Activated CD8-positive, alpha-beta memory T cell treated with anti-CD3 and anti-CD28 coated beads for 36 hours (primary cell): ENCODE results near the gene TSHZ2. TPM values are rescaled to one million over a fixed set of nuclear protein-coding genes. Genes with fewer than 3 reads are reported as not detected.

Experiments used
- CTCF ChIA-PET: fragments of 350-600 bp; sonication (Branson Sonifier 250); formaldehyde crosslinking; loops from one replicate; lab custom pipeline; 2021; ENCODE audit warnings: antibody characterized with exemption; lab: Charles Lee
- POLR2A ChIA-PET: fragments of 350-600 bp; sonication (Branson Sonifier 250); formaldehyde crosslinking; loops from one replicate; lab custom pipeline; 2021; ENCODE audit warnings: antibody characterized with exemption; lab: Charles Lee
- total RNA-seq, 2 experiments: library from RNA; stranded (reverse); gene quantifications; one replicate each; pipeline ENCODE4 v1.2.3, GENCODE V29; 2021

TSHZ2 gene, protein sequence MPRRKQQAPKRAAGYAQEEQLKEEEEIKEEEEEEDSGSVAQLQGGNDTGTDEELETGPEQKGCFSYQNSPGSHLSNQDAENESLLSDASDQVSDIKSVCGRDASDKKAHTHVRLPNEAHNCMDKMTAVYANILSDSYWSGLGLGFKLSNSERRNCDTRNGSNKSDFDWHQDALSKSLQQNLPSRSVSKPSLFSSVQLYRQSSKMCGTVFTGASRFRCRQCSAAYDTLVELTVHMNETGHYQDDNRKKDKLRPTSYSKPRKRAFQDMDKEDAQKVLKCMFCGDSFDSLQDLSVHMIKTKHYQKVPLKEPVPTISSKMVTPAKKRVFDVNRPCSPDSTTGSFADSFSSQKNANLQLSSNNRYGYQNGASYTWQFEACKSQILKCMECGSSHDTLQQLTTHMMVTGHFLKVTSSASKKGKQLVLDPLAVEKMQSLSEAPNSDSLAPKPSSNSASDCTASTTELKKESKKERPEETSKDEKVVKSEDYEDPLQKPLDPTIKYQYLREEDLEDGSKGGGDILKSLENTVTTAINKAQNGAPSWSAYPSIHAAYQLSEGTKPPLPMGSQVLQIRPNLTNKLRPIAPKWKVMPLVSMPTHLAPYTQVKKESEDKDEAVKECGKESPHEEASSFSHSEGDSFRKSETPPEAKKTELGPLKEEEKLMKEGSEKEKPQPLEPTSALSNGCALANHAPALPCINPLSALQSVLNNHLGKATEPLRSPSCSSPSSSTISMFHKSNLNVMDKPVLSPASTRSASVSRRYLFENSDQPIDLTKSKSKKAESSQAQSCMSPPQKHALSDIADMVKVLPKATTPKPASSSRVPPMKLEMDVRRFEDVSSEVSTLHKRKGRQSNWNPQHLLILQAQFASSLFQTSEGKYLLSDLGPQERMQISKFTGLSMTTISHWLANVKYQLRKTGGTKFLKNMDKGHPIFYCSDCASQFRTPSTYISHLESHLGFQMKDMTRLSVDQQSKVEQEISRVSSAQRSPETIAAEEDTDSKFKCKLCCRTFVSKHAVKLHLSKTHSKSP (N-terminal part only)
- total RNA-seq = 1 to 10 TPM in 1 of 2 experiments, under 1 TPM in 1; 0.76 to 1.4 TPM

DNA sequence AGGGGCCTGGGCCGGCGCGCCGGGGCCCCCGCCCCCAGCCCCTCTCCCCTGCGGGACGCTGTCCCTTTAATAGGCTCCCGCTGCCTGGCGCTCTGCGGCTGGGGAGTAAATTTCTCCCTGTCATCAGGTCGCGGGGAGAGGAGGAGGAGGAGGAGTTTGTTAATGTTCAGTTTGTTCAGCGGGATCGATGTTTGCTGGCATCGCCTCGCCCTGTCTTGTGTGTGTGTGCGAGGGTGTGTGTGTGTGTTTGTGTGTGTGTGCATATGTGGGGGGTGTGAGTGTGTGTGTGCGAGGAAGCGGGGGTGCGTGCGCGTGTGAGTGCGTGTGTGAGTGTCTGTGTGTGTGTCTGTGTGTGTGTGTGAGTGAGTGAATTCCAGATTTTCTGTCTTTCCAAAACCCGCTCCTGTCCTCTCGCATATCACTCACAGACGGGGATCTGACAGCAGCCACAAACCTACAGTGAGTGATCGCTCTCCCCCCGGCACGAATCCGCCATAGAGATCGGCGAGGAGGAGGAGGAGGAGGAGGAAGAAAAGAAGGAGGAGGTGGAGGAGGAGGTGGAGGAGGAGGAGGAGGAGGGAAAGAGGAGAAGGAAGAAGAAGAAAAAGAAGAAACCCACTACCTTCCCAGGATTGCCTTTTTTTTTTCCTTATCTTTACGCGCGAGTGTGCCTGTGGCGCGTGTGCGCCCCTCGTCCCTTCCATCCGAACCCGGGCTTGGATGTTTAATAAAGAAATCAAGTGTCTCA, at the start of gene TSHZ2:
TSS of gene TSHZ2 (plus strand) at position 169 of the 748 bp plus-strand sequence. CDS start 936 bp downstream, outside the sequence.
- ChIA-PET POLR2A (no interaction called here), CTCF (no interaction called here)

DNA sequence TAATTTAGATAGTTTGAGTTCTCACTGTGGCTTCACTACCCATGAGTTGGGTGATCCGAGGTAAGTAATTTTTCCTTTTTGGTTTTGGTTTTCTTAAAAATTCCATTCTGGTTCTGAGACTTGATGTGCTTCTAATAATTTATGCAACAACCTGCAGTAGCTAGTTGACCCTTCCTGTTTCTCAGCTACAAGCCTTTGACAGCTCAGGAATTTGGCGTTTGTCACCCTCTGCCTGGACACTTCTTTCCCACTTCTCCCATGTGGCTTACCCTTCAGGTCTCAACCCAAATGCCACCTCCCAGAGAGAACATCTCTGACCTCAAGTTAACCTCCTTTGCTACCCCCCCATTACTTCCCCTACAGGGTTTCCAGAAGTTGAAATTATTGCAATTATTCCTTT, 49.7 kb upstream of the TSHZ2 start:
- ChIA-PET CTCF (no interaction called here), POLR2A (no interaction called here)

DNA sequence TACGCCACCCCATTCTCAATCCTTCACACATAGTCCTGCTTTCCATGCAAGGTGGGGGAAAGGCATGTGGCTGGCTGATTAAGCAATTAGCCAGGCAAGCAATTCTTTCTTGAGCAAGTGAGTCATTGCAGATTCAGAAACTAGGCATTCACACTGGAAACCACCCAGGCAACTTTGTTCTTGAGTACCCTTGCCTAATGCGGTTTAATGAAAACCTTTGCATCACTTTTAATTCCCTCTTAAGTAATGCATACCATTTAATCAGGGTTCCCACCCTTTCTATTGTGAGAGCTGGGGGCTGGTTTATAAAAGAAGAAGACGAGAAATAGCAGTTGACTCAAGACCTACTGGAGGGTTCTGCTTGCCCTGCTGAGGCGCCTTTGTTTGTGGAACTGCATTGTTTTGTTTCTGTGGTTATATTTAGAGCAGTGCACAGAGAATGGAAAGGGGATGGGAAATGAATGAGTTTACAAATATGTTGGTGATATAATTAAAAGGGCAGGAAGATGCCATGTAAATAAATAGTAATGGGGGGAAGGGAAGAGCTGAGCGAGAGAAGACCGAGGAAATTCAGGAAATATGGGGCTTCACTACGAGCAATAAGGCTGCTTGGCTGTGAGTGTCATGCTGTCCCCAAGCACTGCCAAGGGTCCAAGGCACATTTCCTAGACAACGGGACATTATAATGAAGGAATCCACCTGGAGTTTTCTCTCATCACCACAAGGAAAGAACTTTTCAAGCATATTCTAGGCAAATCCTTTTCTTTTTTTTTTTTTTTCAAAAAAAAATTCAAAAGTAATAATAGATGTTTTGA, 48.8 kb upstream of the TSHZ2 start:
- ChIA-PET POLR2A (interaction anchor here (0.7 kb wide), 1 partner anchor 82 kb away, joined by 4 read pairs; no protein-coding TSS in a partner anchor), CTCF (no interaction called here)

DNA sequence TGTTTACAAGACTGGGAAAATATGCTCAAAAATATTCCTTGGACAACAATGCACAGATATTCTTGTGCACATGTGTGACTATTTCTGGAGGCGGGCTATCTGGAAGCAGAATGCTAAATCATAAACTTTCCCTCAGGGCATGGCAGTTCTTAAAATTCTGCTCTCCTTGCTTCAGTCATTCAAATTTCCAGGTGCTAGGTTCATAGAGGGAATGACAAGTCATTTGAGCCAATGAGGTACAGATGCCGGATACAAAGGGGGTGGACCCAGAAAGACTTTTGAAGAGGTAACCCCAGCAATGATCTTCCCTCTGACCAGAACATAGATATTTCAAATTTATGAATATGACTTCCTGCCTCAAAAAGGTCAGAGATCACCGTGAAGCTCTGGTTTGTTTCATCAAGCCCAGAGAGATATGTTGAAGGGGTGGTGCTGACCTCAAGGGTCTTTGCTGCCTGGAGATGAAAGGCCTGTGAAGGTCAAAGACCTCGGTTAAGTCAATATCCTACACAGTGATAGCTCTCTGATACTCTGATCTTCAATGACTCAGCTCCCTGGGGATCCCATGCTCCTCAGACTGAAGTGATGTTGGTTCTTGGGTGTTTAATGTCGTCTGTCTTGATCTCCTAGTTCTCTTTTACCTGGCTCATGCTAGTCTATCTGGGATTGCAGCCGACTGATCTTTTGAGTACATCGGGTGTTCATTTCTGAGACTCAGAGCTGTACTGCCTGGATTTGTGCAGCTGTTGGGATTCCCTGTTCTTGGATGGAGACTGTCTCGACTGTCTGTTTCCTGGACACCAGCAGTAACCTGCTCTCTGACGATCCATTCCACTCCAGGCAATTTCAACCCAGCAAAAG, 47.5 kb upstream of the TSHZ2 start:
- POLR2A ChIA-PET = interaction anchor here (0.7 kb wide), 2 partner anchors 52 to 83 kb away, joined by 4 read pairs; no protein-coding TSS in a partner anchor
- CTCF ChIA-PET = no interaction called here

DNA sequence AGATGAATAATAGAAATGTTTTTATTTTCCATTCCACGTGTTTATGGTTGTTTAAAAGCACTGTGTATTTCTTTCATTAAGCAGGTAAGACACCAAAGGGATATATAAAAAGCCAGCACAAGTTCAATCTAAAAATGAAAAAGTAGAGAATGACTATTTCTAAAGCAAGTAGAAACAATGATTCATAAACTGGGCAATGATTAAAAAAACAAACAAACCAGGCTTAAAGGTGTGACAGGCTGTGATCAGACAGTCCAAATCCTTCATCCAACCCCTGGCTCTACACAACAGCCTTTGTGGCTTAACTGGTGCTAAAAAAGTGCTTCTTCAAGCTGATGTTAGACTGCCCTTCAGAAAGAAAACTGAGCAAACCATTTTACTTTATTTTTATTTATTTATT, 45.7 kb upstream of the TSHZ2 start:
- ChIA-PET POLR2A (no interaction called here), CTCF (no interaction called here)

DNA sequence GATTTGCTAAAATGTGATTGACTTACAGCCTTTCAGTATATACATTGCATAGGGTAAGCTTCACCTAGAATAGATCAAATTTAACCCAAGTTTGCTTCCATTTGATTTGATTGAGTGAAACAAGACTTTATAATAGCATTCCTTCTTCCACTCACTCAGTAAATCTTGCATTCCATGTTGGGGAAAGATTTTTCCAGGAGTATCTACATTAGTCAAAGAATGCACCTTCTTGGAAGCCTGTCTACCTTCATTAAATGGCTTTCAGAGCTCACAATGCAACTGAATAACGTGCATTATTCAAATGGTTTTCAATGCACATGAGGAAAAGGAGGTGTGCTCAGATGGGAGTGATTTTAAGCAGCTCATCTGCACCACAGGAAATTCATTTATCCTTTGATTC, 38.3 kb upstream of the TSHZ2 start:
- CTCF ChIA-PET = no interaction called here

DNA sequence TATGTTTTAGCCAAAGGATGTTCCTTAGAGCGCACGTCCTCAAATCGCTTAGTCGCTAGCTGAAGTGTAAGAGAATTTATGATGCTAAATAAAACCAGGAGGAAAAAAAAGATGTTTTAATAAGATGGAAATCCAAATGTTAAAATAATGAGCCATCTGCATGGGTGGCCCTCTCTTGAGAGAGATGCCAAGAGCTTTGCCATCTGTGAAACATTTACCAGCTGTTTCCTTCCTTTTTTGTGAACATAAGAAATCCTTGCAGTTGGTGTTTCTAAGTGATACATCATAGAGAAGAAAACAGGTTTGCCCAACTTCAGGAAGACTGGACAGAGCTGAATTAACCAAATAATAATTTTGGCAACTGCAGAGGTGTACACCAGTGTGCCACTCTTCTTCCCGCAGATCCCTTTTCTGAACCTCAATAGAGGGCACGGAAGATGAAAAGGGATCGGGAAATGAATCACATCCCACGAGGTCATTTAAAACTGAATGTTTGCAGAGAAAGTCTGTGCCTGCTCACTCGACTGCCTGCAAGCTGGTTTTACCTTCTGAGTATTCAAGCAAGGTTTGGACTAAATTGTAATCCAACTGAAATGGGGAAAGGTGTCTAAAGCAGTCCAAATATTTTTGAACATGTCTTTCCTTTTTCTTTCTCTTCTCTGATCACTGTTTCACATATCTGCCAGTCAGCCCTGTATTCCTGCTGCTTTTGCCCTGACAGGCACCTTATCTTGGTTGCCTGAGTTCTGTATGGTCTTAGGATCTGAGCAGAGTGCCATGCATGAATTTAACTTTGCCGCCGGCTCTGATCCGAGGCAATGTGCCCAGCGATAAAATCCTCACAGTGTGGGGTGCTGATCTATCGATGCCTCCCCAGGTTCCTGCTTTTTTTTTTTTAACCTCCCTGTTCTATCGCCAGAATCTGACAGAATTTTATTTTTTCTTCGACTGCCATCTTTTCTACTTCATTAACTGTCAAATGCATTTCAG, 35.5 kb upstream of the TSHZ2 start:
- CTCF ChIA-PET = interaction anchor here (0.7 kb wide), 1 partner anchor 1936 kb away, joined by 3 read pairs; no protein-coding TSS in a partner anchor

More for the DNA sequence above, 38.3 kb upstream of the TSHZ2 start:
- POLR2A ChIA-PET = no interaction called here

DNA sequence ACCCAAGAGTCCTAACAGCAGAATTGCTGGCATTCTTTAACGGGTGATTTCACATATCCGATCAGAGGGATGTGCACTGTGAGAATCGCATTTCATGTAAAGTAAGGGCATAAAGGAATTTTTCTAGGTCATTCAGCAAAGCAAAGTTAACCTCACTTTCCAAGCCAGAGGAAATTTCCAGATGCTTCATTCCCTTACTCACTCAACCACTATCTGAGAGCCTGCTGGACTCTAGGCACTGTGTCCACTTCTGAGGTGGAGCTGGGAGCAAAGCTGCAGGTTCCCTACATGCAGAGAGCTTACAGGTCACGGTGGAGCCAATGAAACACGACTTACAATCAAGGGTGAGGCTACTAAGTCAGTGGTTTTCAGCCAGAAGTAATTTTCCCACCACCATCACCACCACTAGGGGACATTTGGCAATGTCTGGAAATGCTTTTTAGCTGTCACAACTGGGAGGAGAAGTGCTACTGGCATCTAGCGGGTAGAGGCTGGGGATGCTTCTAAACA, 34.5 kb upstream of the TSHZ2 start:
- ChIA-PET CTCF (interaction anchor here (0.7 kb wide), 1 partner anchor 1937 kb away, joined by 3 read pairs; no protein-coding TSS in a partner anchor), POLR2A (no interaction called here)

More for the DNA sequence above, 35.5 kb upstream of the TSHZ2 start:
- POLR2A ChIA-PET = no interaction called here

DNA sequence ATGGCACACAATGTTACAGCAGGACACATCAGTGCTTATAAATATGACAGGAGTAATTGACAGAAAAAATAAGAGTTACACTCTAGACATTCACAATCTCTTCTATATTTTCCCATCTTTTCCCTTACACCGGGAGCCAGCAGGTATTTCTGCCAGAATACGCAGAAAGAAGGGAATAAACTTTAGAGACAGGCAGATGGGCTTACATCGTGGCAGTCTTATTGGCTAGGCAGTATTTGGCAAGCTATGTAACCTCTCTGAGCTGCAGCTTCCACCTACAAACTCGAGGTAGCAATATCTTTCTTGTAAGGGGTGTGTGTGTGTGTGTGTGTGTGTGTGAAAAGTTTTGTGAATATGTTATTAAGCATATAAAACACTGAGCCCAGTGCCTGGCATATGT, 33.0 kb upstream of the TSHZ2 start:
- ChIA-PET CTCF (no interaction called here), POLR2A (no interaction called here)

DNA sequence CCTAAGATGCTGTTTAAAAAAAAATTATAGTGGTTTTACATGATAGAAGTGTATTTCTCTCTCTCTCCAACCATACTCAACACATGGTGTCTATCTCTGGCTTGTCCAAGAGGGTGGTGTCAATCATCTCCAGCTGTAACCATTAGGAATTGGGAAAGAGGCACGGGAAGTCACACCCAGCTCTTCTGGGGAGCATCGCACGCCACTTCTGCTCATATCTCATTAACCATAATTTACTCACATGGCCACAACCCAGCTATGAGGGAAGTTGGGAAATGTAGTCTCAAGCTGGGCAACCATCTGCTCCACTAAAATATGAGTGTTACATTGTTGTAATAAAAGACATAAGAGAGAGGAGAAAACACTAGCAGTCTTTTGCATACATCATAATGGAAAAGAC, 30.4 kb upstream of the TSHZ2 start:
- POLR2A ChIA-PET = no interaction called here
- CTCF ChIA-PET = no interaction called here

DNA sequence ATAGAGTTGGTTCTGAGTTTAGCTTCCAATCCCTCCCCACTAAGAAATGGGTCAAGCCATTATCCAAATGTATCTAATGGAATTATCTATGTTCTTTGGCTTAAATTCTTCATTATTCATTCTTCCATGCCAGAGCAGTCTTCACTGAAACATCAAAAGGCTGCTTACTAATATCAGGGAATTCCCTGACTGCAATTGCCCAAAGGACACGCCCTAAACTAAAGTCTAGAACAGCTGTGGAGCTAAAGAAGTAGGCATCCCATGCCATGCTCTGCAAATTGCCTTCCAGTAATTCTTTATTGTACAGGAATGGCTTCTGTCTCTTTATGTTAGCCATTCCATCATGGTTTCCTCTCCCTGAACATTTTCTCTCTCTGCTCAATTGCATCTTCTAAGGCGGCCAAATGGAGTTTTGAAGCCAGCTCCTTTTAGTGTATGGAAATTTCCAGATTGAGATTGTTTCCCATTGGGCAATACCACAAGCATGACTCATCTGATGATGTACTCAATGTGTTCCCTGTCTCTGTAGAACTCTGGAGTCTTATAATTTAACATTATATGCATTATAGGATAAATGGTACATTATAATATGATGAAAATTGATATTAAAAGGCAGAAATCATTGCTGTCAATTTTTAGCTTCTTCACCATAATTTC, 28.8 kb upstream of the TSHZ2 start:
- CTCF ChIA-PET = no interaction called here
- POLR2A ChIA-PET = no interaction called here

DNA sequence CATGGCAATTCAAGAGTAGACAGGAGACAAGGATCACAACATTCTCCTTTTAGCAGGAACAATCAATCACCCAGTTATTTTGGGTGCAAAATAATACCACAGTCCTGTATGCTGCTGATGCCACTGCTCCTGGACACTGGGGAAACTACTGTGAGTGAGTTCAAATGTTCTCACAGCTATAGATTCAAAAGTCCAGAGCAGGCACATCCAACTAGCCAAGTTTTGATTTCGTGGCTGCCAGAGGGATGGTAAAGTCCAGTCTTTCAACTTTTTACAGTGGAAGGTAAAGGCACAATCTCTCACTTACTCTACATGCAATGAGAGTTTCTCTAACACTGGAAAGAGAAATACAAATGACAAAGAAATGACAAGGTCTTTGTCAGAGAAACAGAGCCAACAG, 26.9 kb upstream of the TSHZ2 start:
- CTCF ChIA-PET = no interaction called here

DNA sequence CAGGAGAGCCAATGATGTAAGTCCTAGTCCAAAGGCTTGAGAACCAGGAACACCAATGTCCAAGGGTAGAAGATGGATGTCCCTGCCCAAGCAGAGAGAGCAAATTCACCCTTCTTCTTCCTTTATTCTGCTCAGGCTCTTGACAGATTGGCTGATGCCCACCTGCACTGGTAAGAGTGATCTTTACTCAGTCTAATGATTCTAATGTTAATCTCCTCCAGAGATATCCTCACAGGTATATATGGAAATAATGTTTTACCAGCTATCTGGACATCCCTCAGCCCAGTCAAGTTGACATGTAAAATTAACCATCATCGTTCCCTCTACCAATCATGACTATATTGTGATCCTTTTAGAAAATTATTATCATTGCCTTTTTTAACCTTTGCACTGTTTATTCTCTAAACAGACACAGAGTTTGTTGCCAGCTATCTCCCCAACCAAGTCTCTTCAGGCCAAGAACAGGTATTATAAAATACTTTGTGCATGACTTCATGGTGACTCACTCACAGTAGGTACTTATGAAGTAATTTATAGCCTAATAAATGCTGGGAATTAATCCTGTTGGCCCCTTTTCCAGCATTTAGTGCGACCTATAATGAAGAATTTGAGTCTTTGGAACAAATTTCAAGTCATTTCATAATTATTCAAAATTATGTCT, 26.2 kb upstream of the TSHZ2 start:
- ChIA-PET CTCF (no interaction called here), POLR2A (no interaction called here)

More for the DNA sequence above, 26.9 kb upstream of the TSHZ2 start:
- POLR2A ChIA-PET = no interaction called here

DNA sequence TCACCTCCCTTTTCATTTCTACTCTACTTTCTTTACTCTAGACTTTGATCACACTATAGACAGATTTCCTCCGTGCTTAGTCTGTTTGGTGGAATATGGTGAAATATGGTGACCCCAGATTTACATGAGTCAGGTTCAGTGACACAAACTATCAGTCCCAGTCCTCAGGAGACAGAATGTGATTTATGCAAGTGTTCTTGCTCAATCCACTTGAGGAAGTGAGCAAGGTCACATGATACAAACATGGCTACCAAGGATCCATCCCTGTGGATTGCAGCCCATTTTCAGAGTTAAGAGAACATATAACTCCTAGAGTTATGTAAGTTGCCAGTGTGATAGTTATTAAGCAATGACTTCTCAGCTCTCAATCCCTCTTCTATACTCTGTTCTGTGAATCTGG, 23.7 kb upstream of the TSHZ2 start:
- ChIA-PET CTCF (no interaction called here), POLR2A (interaction anchor here (0.6 kb wide), 1 partner anchor 90 kb away, joined by 10 read pairs; no protein-coding TSS in a partner anchor)

DNA sequence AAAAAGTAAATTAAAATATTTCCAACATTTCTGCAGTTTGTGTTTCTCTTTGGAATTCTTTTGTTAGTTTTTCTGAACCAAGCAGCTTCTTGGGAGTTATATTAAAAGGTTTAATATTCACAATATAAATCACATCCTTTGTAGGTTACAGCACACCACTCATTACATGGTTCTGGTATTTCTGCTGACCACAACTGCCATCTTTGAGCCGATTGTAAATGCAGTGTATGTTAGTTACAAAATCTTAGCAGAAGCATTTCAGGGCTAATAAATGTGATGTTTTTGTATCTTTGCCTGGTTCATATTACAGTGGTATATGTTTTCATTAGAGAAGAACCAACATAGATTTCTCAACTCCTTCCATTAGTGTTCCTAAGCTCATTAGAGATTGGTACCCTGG, 19.1 kb upstream of the TSHZ2 start:
- CTCF ChIA-PET = no interaction called here
- POLR2A ChIA-PET = no interaction called here
